ENCODE measurements around the gene SORBS2. TPM values are rescaled to one million over a fixed set of nuclear protein-coding genes. Genes with fewer than 3 reads are reported as not detected.

Gene SORBS2
- total and polyA plus RNA-seq, 4 donors = 11.2 to 70.4 (median 26.4) TPM

GRCh38 chr4:185779517-185779916, 32.5 kb downstream of the SORBS2 start:
- TF ChIP-seq CTCF (IDR thresholded peaks at IDR 0.05; ENCODE audit: control extremely low read depth, extremely low read depth) = no peak
- DNase-seq = no peak
- H3K4me1 ChIP-seq (ENCODE audit: control insufficient read depth in 5 of 5, insufficient read depth in 5 of 5, low read length in 5 of 5) = peaks cover 1 to 23% (median 6%) of the 10 kb centered on the region in 5 donors
- no peaks in the 10 kb centered on the region for H3K27me3 ChIP-seq (ENCODE audit: control insufficient read depth in 3 of 3, insufficient read depth in 3 of 3, low read length in 2 of 3)
- no peaks in the 10 kb centered on the region for H3K9me3 ChIP-seq (ENCODE audit: control insufficient read depth in 4 of 4, insufficient read depth in 3 of 4, low read length in 3 of 4)
- WGBS, 2 donors = 85 to 87% methylated on average over 3 of the region's 3 CpGs
- H3K27ac ChIP-seq (ENCODE audit: low read depth in 1 of 2, low read length in 1 of 2) = peak overlapping the region in 1 of 2 donors; percentile 43
- H3K4me3 ChIP-seq = no peak overlapping the region
- no peaks in the 10 kb centered on the region for H3K36me3 ChIP-seq (ENCODE audit: control insufficient read depth in 4 of 4, insufficient read depth in 4 of 4, low read length in 4 of 4)
- no peak for ATAC-seq (ENCODE audit: insufficient read depth, low FRiP score)
- no peak overlapping the region for H3K9ac ChIP-seq (ENCODE audit: insufficient read depth in 1 of 2, low read length in 2 of 2)

GRCh38 chr4:185778307-185778706, 33.7 kb downstream of the SORBS2 start:
- Histone ChIP-seq H3K27me3 (ENCODE audit: control insufficient read depth in 3 of 3, insufficient read depth in 3 of 3, low read length in 2 of 3) (peaks cover 0 to 2% (median 0%) of the 10 kb centered on the region in 3 donors), H3K9me3 (ENCODE audit: control insufficient read depth in 4 of 4, insufficient read depth in 3 of 4, low read length in 3 of 4) (no peaks in the 10 kb centered on the region), H3K27ac (ENCODE audit: low read depth in 1 of 2, low read length in 1 of 2) (peak overlapping the region in 1 of 2 donors; percentile 75), H3K4me3 (no peak overlapping the region), H3K36me3 (ENCODE audit: control insufficient read depth in 4 of 4, insufficient read depth in 4 of 4, low read length in 4 of 4) (no peaks in the 10 kb centered on the region), H3K4me1 (ENCODE audit: control insufficient read depth in 5 of 5, insufficient read depth in 5 of 5, low read length in 5 of 5) (peaks cover 3 to 24% (median 8%) of the 10 kb centered on the region in 5 donors), H3K9ac (ENCODE audit: insufficient read depth in 1 of 2, low read length in 2 of 2) (no peak overlapping the region)
- TF ChIP-seq CTCF (IDR thresholded peaks at IDR 0.05; ENCODE audit: control extremely low read depth, extremely low read depth) = no peak
- ATAC-seq (ENCODE audit: insufficient read depth, low FRiP score) (no peak), DNase-seq (no peak)
- WGBS, 2 donors = 92 to 94% methylated on average over 11 of the region's 11 CpGs

GRCh38 chr4:185775792-185776555, 36.0 kb downstream of the SORBS2 start:
- H3K9ac ChIP-seq (ENCODE audit: insufficient read depth in 1 of 2, low read length in 2 of 2) = no peak overlapping the region
- 57 to 80% methylated on average over 4 of the region's 4 CpGs for WGBS, 2 donors
- ATAC-seq (ENCODE audit: insufficient read depth, low FRiP score) = no peak
- no peak for DNase-seq
- H3K27ac ChIP-seq (ENCODE audit: low read depth in 1 of 2, low read length in 1 of 2) = peak overlapping the region in 1 of 2 donors; percentile 98
- H3K9me3 ChIP-seq (ENCODE audit: control insufficient read depth in 4 of 4, insufficient read depth in 3 of 4, low read length in 3 of 4) = no peaks in the 10 kb centered on the region
- no peaks in the 10 kb centered on the region for H3K36me3 ChIP-seq (ENCODE audit: control insufficient read depth in 4 of 4, insufficient read depth in 4 of 4, low read length in 4 of 4)
- no peak overlapping the region for H3K4me3 ChIP-seq
- TF ChIP-seq CTCF (IDR thresholded peaks at IDR 0.05; ENCODE audit: control extremely low read depth, extremely low read depth) = no peak
- peaks cover 4 to 25% (median 8%) of the 10 kb centered on the region in 5 donors for H3K4me1 ChIP-seq (ENCODE audit: control insufficient read depth in 5 of 5, insufficient read depth in 5 of 5, low read length in 5 of 5)
- H3K27me3 ChIP-seq (ENCODE audit: control insufficient read depth in 3 of 3, insufficient read depth in 3 of 3, low read length in 2 of 3) = peaks cover 0 to 6% (median 0%) of the 10 kb centered on the region in 3 donors
